WI38 (cell line): ENCODE results near the gene PTPN7.

Experiments used
- H3K4me3 ChIP-seq: 2 replicates; pipeline ENCODE4 v1.5.1; 2011; ENCODE audit warnings: low read depth, mild to moderate bottlenecking, control low read depth, low read length
- TF ChIP-seq, protein P1 (sequence below): IDR thresholded peaks from 2 replicates; pipeline ENCODE4 v1.5.1; 2012; ENCODE audit warnings: low read depth, mild to moderate bottlenecking, control low read depth, low read length

Gene PTPN7

DNA sequence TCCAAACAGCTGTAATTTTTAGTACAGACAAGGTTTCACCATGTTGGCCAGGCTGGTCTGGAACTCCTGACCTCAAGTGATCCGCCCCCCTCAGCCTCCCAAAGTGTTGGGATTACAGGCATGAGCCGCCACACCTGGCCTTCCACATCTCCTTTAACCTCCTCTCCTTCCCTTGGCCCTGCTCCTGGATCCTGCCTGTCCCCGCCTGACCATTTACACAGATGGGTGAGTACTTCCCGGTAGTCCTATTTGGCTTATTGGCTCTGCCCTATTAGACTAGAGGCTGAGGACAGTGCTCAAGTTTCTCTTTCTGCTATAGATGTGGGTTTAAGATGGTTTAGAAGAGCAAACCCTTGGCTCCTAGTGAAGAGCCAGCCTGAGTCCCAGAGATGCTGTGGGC lies 7.1 kb downstream of the PTPN7 start:
- TF ChIP-seq, protein P1, sequence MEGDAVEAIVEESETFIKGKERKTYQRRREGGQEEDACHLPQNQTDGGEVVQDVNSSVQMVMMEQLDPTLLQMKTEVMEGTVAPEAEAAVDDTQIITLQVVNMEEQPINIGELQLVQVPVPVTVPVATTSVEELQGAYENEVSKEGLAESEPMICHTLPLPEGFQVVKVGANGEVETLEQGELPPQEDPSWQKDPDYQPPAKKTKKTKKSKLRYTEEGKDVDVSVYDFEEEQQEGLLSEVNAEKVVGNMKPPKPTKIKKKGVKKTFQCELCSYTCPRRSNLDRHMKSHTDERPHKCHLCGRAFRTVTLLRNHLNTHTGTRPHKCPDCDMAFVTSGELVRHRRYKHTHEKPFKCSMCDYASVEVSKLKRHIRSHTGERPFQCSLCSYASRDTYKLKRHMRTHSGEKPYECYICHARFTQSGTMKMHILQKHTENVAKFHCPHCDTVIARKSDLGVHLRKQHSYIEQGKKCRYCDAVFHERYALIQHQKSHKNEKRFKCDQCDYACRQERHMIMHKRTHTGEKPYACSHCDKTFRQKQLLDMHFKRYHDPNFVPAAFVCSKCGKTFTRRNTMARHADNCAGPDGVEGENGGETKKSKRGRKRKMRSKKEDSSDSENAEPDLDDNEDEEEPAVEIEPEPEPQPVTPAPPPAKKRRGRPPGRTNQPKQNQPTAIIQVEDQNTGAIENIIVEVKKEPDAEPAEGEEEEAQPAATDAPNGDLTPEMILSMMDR = no peak
- H3K4me3 ChIP-seq = no peak overlapping the region

DNA sequence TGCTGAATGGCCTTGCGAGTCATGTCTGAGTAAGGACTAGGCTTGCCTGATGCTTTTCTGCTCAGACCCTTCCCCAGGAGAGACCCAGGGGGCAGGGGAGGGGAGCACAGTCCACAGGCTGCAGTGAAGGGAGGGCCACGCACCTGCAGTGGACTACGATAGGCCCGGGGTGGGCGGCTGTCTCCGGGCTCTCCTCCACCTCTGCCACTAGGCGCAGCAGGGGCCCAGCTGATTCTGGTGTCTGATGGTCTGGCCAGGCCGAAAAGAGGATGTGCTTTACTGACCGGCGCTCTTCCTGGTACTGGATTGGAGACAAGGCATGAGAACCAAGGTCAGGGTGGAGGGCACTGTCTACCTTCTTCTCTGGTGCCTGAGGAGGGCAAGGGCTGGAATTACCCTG lies 8.0 kb downstream of the PTPN7 start:
- no peak overlapping the region for H3K4me3 ChIP-seq
- TF ChIP-seq, protein P1 = no peak

DNA sequence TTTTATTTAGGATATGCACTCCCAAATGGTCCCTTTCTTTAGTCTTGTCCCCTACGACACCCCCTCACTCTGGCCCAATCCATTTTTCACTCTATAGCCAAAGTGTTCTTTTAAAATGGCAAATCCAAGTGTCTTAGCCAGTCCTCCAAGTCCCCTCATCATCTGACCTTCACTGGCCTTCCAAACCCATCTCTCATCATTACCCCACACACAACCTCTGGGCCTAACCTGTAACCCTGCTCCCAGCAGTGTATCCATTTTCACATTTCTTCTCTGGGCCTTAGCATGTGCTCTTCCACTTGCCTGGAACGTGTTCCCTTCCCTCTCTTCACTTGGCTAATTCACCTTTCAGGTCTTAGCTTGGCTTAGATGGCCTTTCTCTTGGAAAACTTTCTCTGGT lies 9.4 kb downstream of the PTPN7 start:
- TF ChIP-seq, protein P1 = no peak
- H3K4me3 ChIP-seq = no peak overlapping the region

DNA sequence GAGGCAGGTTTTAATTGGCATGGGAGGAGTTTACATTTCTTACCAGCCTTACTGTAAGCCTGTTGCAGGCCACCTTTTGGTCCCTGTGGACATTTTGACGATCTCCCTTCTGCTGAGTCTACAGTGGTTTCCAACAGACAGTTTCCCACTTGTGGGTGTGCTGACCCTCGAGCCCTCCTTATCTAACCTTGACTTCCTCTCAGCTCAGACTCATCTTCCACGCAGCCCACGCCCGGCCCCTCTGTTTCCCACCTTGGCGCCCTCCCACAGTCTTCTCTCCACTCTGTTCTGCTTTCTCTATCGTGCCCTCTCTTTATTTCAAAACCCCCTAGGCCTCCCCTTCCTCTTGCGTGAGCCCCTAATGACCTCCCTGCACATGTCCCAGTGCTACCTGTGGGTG lies 9.8 kb downstream of the PTPN7 start:
- H3K4me3 ChIP-seq = no peak overlapping the region
- TF ChIP-seq, protein P1 = no peak

DNA sequence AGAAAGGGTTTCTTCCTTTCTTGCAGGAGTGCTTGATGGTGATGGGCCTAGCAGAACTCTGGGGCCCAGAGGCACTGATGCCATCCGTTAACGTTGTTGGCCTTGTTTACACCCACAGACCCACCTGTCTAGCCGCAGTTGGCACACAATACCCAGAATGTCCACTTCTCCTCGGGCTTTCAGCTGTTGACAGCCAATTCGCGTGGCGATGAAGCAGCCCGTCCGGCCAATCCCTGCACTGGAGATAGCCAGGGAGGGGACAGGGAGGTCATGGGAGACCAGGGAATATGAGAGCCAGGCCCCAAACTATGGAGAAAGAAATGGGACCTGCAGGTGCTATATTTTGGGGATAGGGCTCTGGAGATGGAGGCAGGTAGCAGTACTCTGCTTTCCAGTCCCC lies 10.2 kb downstream of the PTPN7 start:
- TF ChIP-seq, protein P1 = no peak
- no peak overlapping the region for H3K4me3 ChIP-seq

DNA sequence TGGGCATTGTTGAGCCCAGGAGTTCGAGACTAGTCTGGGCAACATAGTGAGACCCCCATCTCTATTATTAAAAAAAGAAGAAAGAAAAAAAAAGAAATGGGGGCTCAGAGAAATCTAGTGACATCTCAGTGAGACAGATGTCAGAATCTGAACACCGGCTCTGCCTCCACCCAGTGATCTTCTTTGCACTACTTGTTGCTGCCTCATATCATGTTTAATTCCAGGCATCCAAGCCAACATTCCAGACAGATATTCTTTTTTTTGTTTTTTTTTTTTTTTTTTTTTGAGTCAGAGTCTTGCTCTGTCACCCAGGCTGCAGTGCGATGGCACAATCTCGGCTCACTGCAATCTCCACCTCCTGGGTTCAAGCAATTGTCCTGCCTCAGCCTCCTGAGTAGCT lies 10.8 kb downstream of the PTPN7 start:
- H3K4me3 ChIP-seq = no peak overlapping the region
- TF ChIP-seq, protein P1 = no peak

DNA sequence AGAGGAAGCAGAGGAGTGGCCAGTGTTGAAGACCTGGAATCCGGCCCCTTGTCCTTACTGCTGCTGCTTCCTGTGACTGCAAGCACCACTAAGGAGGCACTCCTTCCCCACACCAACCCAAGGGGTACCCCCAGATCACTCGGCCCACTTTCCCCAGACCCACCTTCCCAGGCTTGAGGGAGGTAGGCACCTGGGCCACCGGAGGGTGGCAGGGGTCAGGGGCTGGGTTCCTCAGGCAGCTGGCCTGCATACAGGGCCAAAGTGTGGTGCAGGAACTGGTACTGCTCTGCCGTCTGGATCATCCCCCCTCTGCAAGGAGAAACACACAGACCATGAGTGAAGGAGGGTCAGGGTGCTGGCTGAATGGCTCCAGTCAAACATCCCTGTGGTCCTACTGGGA lies 12.0 kb downstream of the PTPN7 start:
- no peak overlapping the region for H3K4me3 ChIP-seq
- TF ChIP-seq, protein P1 = no peak

DNA sequence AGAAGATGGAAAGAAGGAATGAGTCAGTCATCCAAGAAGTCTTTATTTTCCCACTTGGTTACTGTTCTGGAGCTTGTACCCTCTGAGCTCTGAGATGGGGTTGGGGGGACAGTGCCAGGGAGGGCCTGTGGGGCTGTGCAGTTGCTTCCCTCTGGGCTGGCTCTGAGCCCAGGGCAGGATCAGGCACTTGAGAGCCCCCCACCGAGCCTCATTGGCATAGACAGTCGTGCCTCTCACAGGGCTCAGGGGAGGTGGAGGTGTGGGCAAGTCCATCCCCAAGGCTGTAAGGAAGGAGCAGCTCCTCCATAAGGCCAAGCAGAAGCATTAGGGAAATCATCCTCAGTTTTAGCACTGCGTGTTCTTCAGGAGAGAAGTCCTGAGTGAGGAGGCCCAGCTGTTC lies 13.4 kb downstream of the PTPN7 start:
- TF ChIP-seq, protein P1 = no peak
- H3K4me3 ChIP-seq = no peak overlapping the region
